Stimulated activated CD4-positive, alpha-beta T cell treated with anti-CD3 and anti-CD28 coated beads, Interleukin-12 subunit alpha, Interleukin-12 subunit beta, amount 100 ng/mL, for 48 hours (primary cell): ENCODE measurements around the gene ARID2.

ENCODE experiments used
- DNase-seq, 3 donors: peaks; one replicate each; pipeline ENCODE4 v3.0.0-alpha.2; 2020; ENCODE audit warnings: low read depth in 2 of 3, low spot score in 1 of 3

The ARID2 gene

GRCh38 chr12:45718306-45718705 lies 11.2 kb upstream of the ARID2 start:
- no peak for DNase-seq

- no peak for DNase-seq
Observed at GRCh38 chr12:45720069-45720468, 9.4 kb upstream of the ARID2 start.

- DNase-seq = no peak
Observed at GRCh38 chr12:45721369-45721768, 8.1 kb upstream of the ARID2 start.

- DNase-seq = no peak
Observed at GRCh38 chr12:45721954-45722353, 7.6 kb upstream of the ARID2 start.

- peak in 1 of 3 donors; percentile 20 for DNase-seq
Observed at GRCh38 chr12:45725631-45726602, 3.6 kb upstream of the ARID2 start.

- peak in 2 of 3 donors; percentile 14 to 31 for DNase-seq
Observed at GRCh38 chr12:45726603-45727300, 2.8 kb upstream of the ARID2 start.

- peak; percentile 75 to 81 (median 81) for DNase-seq
Observed at GRCh38 chr12:45727301-45727979, 2.1 kb upstream of the ARID2 start.

GRCh38 chr12:45727980-45728629 lies 1.4 kb upstream of the ARID2 start:
- no peak for DNase-seq

- peak; percentile 90 to 93 (median 91) for DNase-seq
Observed at GRCh38 chr12:45728630-45729232, 775 bp upstream of the ARID2 start.

GRCh38 chr12:45730084-45730347 lies 510 bp downstream of the ARID2 start:
- peak; percentile 16 to 37 (median 17) for DNase-seq

GRCh38 chr12:45730348-45731189 lies 1.1 kb downstream of the ARID2 start:
- DNase-seq = peak; percentile 37 to 46 (median 38)

- DNase-seq = no peak
Observed at GRCh38 chr12:45731190-45731775, 1.8 kb downstream of the ARID2 start.

GRCh38 chr12:45732250-45732649 lies 2.7 kb downstream of the ARID2 start:
- no peak for DNase-seq

GRCh38 chr12:45732936-45733335 lies 3.4 kb downstream of the ARID2 start:
- no peak for DNase-seq

- DNase-seq = no peak
Observed at GRCh38 chr12:45737638-45738037, 8.1 kb downstream of the ARID2 start.

GRCh38 chr12:45742590-45742989 lies 13.1 kb downstream of the ARID2 start:
- no peak for DNase-seq

- no peak for DNase-seq
Observed at GRCh38 chr12:45743247-45743646, 13.7 kb downstream of the ARID2 start.

- no peak for DNase-seq
Observed at GRCh38 chr12:45745861-45746277, 16.4 kb downstream of the ARID2 start.

GRCh38 chr12:45756666-45757065 lies 27.2 kb downstream of the ARID2 start:
- DNase-seq = no peak

GRCh38 chr12:45757172-45757571 lies 27.7 kb downstream of the ARID2 start:
- no peak for DNase-seq
